ENCODE data around the gene RNF31. TPM values are rescaled to one million over a fixed set of nuclear protein-coding genes. Genes with fewer than 3 reads are reported as not detected.

The RNF31 gene
- total RNA-seq, 1 experiment from 2014 or later, result 69.6 TPM

- Histone ChIP-seq H3F3A (ENCODE audit: low read length, unreplicated experiment) (no peaks in the 10 kb centered on the region), H4K20me1 (ENCODE audit: low read length) (no peaks in the 10 kb centered on the region), H3K9ac (ENCODE audit: low read length) (peak overlapping the region; percentile 80), H3K27ac (ENCODE audit: low read length) (no peak overlapping the region), H3K27me3 (ENCODE audit: low read length) (no peaks in the 10 kb centered on the region), H3K4me1 (ENCODE audit: insufficient read depth, low read length) (peaks cover 23% of the 10 kb centered on the region), H3K4me2 (ENCODE audit: low read length) (peak overlapping the region; percentile 93), H3K36me3 (ENCODE audit: low read depth, low read length) (peaks cover 17% of the 10 kb centered on the region; the same call in 1 of the 2 replicates), H2AFZ (ENCODE audit: low read length) (peak overlapping the region; percentile 88; the same call in 1 of the 2 replicates), H3K79me2 (ENCODE audit: low read length) (peaks cover 38% of the 10 kb centered on the region), H3K9me2 (replicated peaks; ENCODE audit: low read length) (no peaks in the 10 kb centered on the region), H3K4me3 (ENCODE audit: low read length) (peak overlapping the region; percentile 95), H3K9me3 (ENCODE audit: low read length) (no peaks in the 10 kb centered on the region)
- no peak for TF ChIP-seq EZH2phosphoT487 (IDR thresholded peaks at IDR 0.05; ENCODE audit: borderline replicate concordance, low read length)
- no peak for TF ChIP-seq EZH2 (IDR thresholded peaks at IDR 0.05; ENCODE audit: low read length, unreplicated experiment)
- TF ChIP-seq CTCF (conservative IDR thresholded peaks at IDR 0.05; ENCODE audit: low read depth, low read length), result no peak
- intact Hi-C loops (cut with micrococcal nuclease), result loop anchor here (1.0 kb wide), 1 partner anchor 22 kb away; no protein-coding TSS in a partner anchor
- ATAC-seq, result no peak
- DNase-seq, result peak; percentile 19
- ChIA-PET POLR2A (ENCODE audit: unreplicated experiment) (interaction anchor here (2.0 kb wide), 1 partner anchor 22 kb away, joined by 14 read pairs; the partner anchor contains the start of genes DCAF11 and NRL), CTCF (interaction anchor here (1.1 kb wide), 1 partner anchor 24 kb away, joined by 4 read pairs; the partner anchor contains the start of gene IRF9)
- no TSS peak for BruUV-seq (replicated peaks)
Measured at GRCh38 chr14:24136684-24137528, 10.4 kb upstream of the RNF31 start.

GRCh38 chr14:24137529-24138395 is 9.5 kb upstream of the RNF31 start:
- no peak overlapping the region for H2AFZ ChIP-seq (ENCODE audit: low read length)
- H3K4me1 ChIP-seq (ENCODE audit: insufficient read depth, low read length), result peaks cover 26% of the 10 kb centered on the region
- H3K27me3 ChIP-seq (ENCODE audit: low read length), result no peaks in the 10 kb centered on the region
- H3K4me3 ChIP-seq (ENCODE audit: low read length), result no peak overlapping the region
- TSS peak; percentile 21 for BruUV-seq (replicated peaks)
- no peak overlapping the region; the same call in 1 of the 2 replicates for H3K4me2 ChIP-seq (ENCODE audit: low read length)
- ATAC-seq, result no peak
- TF ChIP-seq EZH2phosphoT487 (IDR thresholded peaks at IDR 0.05; ENCODE audit: borderline replicate concordance, low read length), result no peak
- no peak for TF ChIP-seq CTCF (conservative IDR thresholded peaks at IDR 0.05; ENCODE audit: low read depth, low read length)
- TF ChIP-seq EZH2 (IDR thresholded peaks at IDR 0.05; ENCODE audit: low read length, unreplicated experiment), result no peak
- H3K36me3 ChIP-seq (ENCODE audit: low read depth, low read length), result peaks cover 17% of the 10 kb centered on the region; the same call in 1 of the 2 replicates
- H3K9me3 ChIP-seq (ENCODE audit: low read length), result no peaks in the 10 kb centered on the region
- H3F3A ChIP-seq (ENCODE audit: low read length, unreplicated experiment), result no peaks in the 10 kb centered on the region
- intact Hi-C loops (cut with micrococcal nuclease), result no loop called here
- no peak overlapping the region for H3K9ac ChIP-seq (ENCODE audit: low read length)
- H3K79me2 ChIP-seq (ENCODE audit: low read length), result peaks cover 38% of the 10 kb centered on the region
- H4K20me1 ChIP-seq (ENCODE audit: low read length), result no peaks in the 10 kb centered on the region
- no peaks in the 10 kb centered on the region for H3K9me2 ChIP-seq (replicated peaks; ENCODE audit: low read length)
- H3K27ac ChIP-seq (ENCODE audit: low read length), result no peak overlapping the region
- DNase-seq, result no peak
- ChIA-PET CTCF (no interaction called here), POLR2A (ENCODE audit: unreplicated experiment) (interaction anchor here (2.0 kb wide), 1 partner anchor 23 kb away, joined by 14 read pairs; the partner anchor contains the start of genes DCAF11 and NRL)
